H9 (cell line): ENCODE measurements around the gene NF1. TPM values are rescaled to one million over a fixed set of nuclear protein-coding genes. Genes with fewer than 3 reads are reported as not detected.

ENCODE experiments used
- DNase-seq: peaks from one replicate; pipeline ENCODE4 v3.0.0-alpha.2; 2017
- H2AFZ ChIP-seq: one replicate; pipeline ENCODE4 v1.6.1; 2013; ENCODE audit warnings: mild to moderate bottlenecking, low read length, control low read depth, moderate library complexity
- H2AK5ac ChIP-seq: 2 replicates; pipeline ENCODE4 v1.6.1; 2013; ENCODE audit warnings: low read length, control low read depth, mixed read lengths; ENCODE audit not compliant: insufficient read length
- H2BK120ac ChIP-seq: one replicate; pipeline ENCODE4 v1.6.1; 2013; ENCODE audit warnings: low read depth, mild to moderate bottlenecking, low read length, control low read depth, inconsistent platforms; ENCODE audit not compliant: poor library complexity, severe bottlenecking
- H2BK12ac ChIP-seq: 2 replicates; pipeline ENCODE4 v1.6.1; 2013; ENCODE audit warnings: low read length, control low read depth, mixed read lengths, low read depth; ENCODE audit not compliant: insufficient read length
- H2BK15ac ChIP-seq: 2 replicates; pipeline ENCODE4 v1.6.1; 2013; ENCODE audit warnings: low read depth, low read length, control low read depth
- H2BK20ac ChIP-seq: one replicate; pipeline ENCODE4 v1.6.1; 2013; ENCODE audit warnings: low read depth, mild to moderate bottlenecking, low read length, control low read depth, inconsistent platforms; ENCODE audit not compliant: poor library complexity, severe bottlenecking
- H2BK5ac ChIP-seq: 2 replicates; pipeline ENCODE4 v1.6.1; 2013; ENCODE audit warnings: low read length, control low read depth, mixed read lengths; ENCODE audit not compliant: insufficient read length
- H3K14ac ChIP-seq: 2 replicates; pipeline ENCODE4 v1.6.1; 2013; ENCODE audit warnings: low read length, control low read depth; ENCODE audit not compliant: insufficient read depth
- H3K18ac ChIP-seq: 2 replicates; pipeline ENCODE4 v1.6.1; 2013; ENCODE audit warnings: low read depth, mild to moderate bottlenecking, mixed read lengths, low read length, control low read depth; ENCODE audit not compliant: insufficient read length
- H3K23ac ChIP-seq: 2 replicates; pipeline ENCODE4 v1.6.1; 2013; ENCODE audit warnings: low read length, control low read depth, mixed read lengths, low read depth; ENCODE audit not compliant: insufficient read length
- H3K23me2 ChIP-seq: 2 replicates; pipeline ENCODE4 v1.6.1; 2013; ENCODE audit warnings: low read depth, mild to moderate bottlenecking, mixed read lengths, low read length, control low read depth; ENCODE audit not compliant: insufficient read length, poor library complexity, severe bottlenecking
- H3K27ac ChIP-seq: 2 replicates; pipeline ENCODE4 v1.5.1; 2013; ENCODE audit warnings: low read length, control low read depth, mixed read lengths, low read depth; ENCODE audit not compliant: insufficient read length
- H3K27me3 ChIP-seq: 2 replicates; pipeline ENCODE4 v1.6.1; 2013; ENCODE audit warnings: low read length, control low read depth, inconsistent platforms; ENCODE audit not compliant: insufficient read depth
- H3K4ac ChIP-seq: 2 replicates; pipeline ENCODE4 v1.6.1; 2013; ENCODE audit warnings: low read depth, mild to moderate bottlenecking, control low read depth, inconsistent platforms, low read length, moderate library complexity
- H3K4me1 ChIP-seq: 2 replicates; pipeline ENCODE4 v1.6.1; 2013; ENCODE audit warnings: low read length, control low read depth, inconsistent platforms; ENCODE audit not compliant: insufficient read depth
- H3K4me2 ChIP-seq: 2 replicates; pipeline ENCODE4 v1.6.1; 2013; ENCODE audit warnings: low read length, control low read depth, mixed read lengths; ENCODE audit not compliant: insufficient read length, insufficient read depth
- H3K56ac ChIP-seq: 2 replicates; pipeline ENCODE4 v1.6.1; 2013; ENCODE audit warnings: low read depth, mild to moderate bottlenecking, mixed read lengths, low read length, control low read depth; ENCODE audit not compliant: insufficient read length
- H3K79me1 ChIP-seq: 2 replicates; pipeline ENCODE4 v1.6.1; 2013; ENCODE audit warnings: low read depth, mild to moderate bottlenecking, moderate library complexity, low read length, control low read depth, inconsistent platforms; ENCODE audit not compliant: insufficient read depth, poor library complexity, severe bottlenecking
- H3K79me2 ChIP-seq: 2 replicates; pipeline ENCODE4 v1.6.1; 2013; ENCODE audit warnings: low read length, control low read depth, inconsistent platforms; ENCODE audit not compliant: insufficient read depth
- H3K9ac ChIP-seq: 2 replicates; pipeline ENCODE4 v1.6.1; 2013; ENCODE audit warnings: low read length, control low read depth, mixed read lengths; ENCODE audit not compliant: insufficient read length; ENCODE audit errors: extremely low read depth
- H3K9me3 ChIP-seq: one replicate; pipeline ENCODE4 v1.6.1; 2013; ENCODE audit warnings: low read depth, low read length, inconsistent platforms; ENCODE audit not compliant: control insufficient read depth
- H3T11ph ChIP-seq: one replicate; pipeline ENCODE4 v1.6.1; 2013; ENCODE audit warnings: mild to moderate bottlenecking, low read length, control low read depth, inconsistent platforms
- H4K20me1 ChIP-seq: one replicate; pipeline ENCODE4 v1.6.1; 2013; ENCODE audit not compliant: control insufficient read depth, insufficient read length, insufficient read depth
- H4K5ac ChIP-seq: 2 replicates; pipeline ENCODE4 v1.6.1; 2013; ENCODE audit warnings: low read depth, mild to moderate bottlenecking, mixed read lengths, low read length, control low read depth; ENCODE audit not compliant: insufficient read length
- H4K8ac ChIP-seq: replicated peaks from 2 replicates; pipeline ENCODE4 v1.6.1; 2013; ENCODE audit warnings: low read length, control low read depth, mixed read lengths, low read depth; ENCODE audit not compliant: insufficient read length
- H4K91ac ChIP-seq: 2 replicates; pipeline ENCODE4 v1.6.1; 2013; ENCODE audit warnings: low read depth, mild to moderate bottlenecking, moderate library complexity, mixed read lengths, low read length, control low read depth; ENCODE audit not compliant: insufficient read length
- H3K27ac Mint-ChIP-seq, 3 experiments: 2 replicates in 2 of 3; 3 replicates in 1 of 3; pipeline ENCODE4 v1.8.0; 2020 to 2021; ENCODE audit warnings: mixed read lengths in 3 of 3, mild to moderate bottlenecking in 1 of 3, moderate library complexity in 1 of 3
- H3K27me3 Mint-ChIP-seq: 2 replicates; pipeline ENCODE4 v1.8.0; 2021; ENCODE audit warnings: low read depth, mild to moderate bottlenecking, moderate library complexity, mixed read lengths
- H3K36me3 Mint-ChIP-seq, 3 experiments: 2 replicates in 2 of 3; 3 replicates in 1 of 3; pipeline ENCODE4 v1.8.0; 2020 to 2021; ENCODE audit warnings: low read depth in 3 of 3, mixed read lengths in 3 of 3; ENCODE audit not compliant: insufficient read depth in 1 of 3
- H3K4me1 Mint-ChIP-seq, 2 experiments: 2 replicates each; pipeline ENCODE4 v1.8.0; 2020; ENCODE audit warnings: mixed read lengths in 2 of 2
- H3K4me3 Mint-ChIP-seq, 2 experiments: 2 replicates in 1 of 2; 3 replicates in 1 of 2; pipeline ENCODE4 v1.8.0; 2020 to 2021; ENCODE audit warnings: mild to moderate bottlenecking in 2 of 2, mixed read lengths in 2 of 2, moderate library complexity in 1 of 2
- H3K9me3 Mint-ChIP-seq, 2 experiments: 2 replicates in 1 of 2; 3 replicates in 1 of 2; pipeline ENCODE4 v1.8.0; 2020; ENCODE audit warnings: mild to moderate bottlenecking in 2 of 2, mixed read lengths in 2 of 2, moderate library complexity in 1 of 2
- CTCF ChIP-seq: fragments of 200-600 bp; sonication (generic); conservative IDR thresholded peaks from 3 replicates; pipeline ENCODE4 v1.8.0; 2021; ENCODE audit warnings: antibody characterized with exemption, mild to moderate bottlenecking
- WGBS: extraction: QIAGEN DNeasy Blood & Tissue Kit; methylation state at CpG from one replicate; pipeline ENCODE4 v1.1.7; 2013; ENCODE audit warnings: missing lambda C conversion rate, low lambda C conversion rate, mixed read lengths; ENCODE audit not compliant: insufficient read length; ENCODE audit errors: extremely low coverage; 5-methylcytosine and 5-hydroxymethylcytosine counted together
- total RNA-seq: library from RNA; stranded (reverse); gene quantifications from 2 replicates; pipeline ENCODE4 v1.2.1, GENCODE V29; 2021

Gene NF1
- total RNA-seq, 1 experiment from 2014 or later, result 38.1 TPM

GRCh38 chr17:31389657-31390381 is 295.0 kb downstream of the NF1 start:
- Histone ChIP-seq H3K23me2 (peaks cover 13% of the 10 kb centered on the region), H4K91ac (no peak overlapping the region)
- peak; percentile 57 for DNase-seq

More at GRCh38 chr17:31389657-31390381, 295.0 kb downstream of the NF1 start:
- Histone ChIP-seq H3K79me2 (no peaks in the 10 kb centered on the region), H3K9ac (no peak overlapping the region), H2AFZ (no peak overlapping the region), H2BK120ac (no peak overlapping the region), H2AK5ac (no peak overlapping the region), H3K4me1 (peaks cover 3% of the 10 kb centered on the region; the same call in 1 of the 2 replicates), H3K4me2 (peak overlapping the region; percentile 24), H3K27ac (no peak overlapping the region), H2BK20ac (no peak overlapping the region), H3K18ac (no peak overlapping the region), H2BK15ac (no peak overlapping the region), H3K14ac (no peak overlapping the region), H2BK12ac (no peak overlapping the region), H2BK5ac (no peak overlapping the region), H3T11ph (no peak overlapping the region), H3K79me1 (no peaks in the 10 kb centered on the region), H3K4ac (no peak overlapping the region), H4K5ac (no peak overlapping the region), H4K8ac (no peak overlapping the region), H3K9me3 (no peaks in the 10 kb centered on the region), H4K20me1 (peaks cover 3% of the 10 kb centered on the region), H3K27me3 (no peaks in the 10 kb centered on the region; the same call in 1 of the 2 replicates), H3K23ac (no peak overlapping the region), H3K56ac (no peak overlapping the region)
- Mint-ChIP-seq H3K27me3 (peaks cover 53% of the 10 kb centered on the region), H3K4me1 (peaks cover 18% of the 10 kb centered on the region in 2 experiments), H3K9me3 (no peaks in the 10 kb centered on the region), H3K4me3 (peak overlapping the region; percentile 70 to 84; a peak in 4 of 5 replicates), H3K36me3 (peaks cover 0 to 1% (median 0%) of the 10 kb centered on the region in 3 experiments; a peak in 2 of 7 replicates), H3K27ac (no peak overlapping the region; a peak in 1 of 7 replicates)
- WGBS, result no CpG with 5 or more reads among the region's 22 CpGs
- TF ChIP-seq CTCF, result peak; percentile 15; the same call in 1 of the 3 replicates
